Measurements from ENCODE around the gene TMEM52B.

- TF ChIP-seq CTCF (IDR thresholded peaks at IDR 0.05) (no peak), POLR2AphosphoS5 (IDR thresholded peaks at IDR 0.05) (peak; percentile 69 to 75), EP300 (IDR thresholded peaks at IDR 0.05) (no peak), POLR2A (IDR thresholded peaks at IDR 0.05; ENCODE audit: low read depth) (no peak)
These were observed 34.6 kb downstream of the TMEM52B start for GRCh38 chr12:10213168-10214135.

Data from esophagus muscularis mucosa (tissue), 4 donors.